HepG2 (cell line): Measurements from ENCODE around the gene KITLG. TPM values are rescaled to one million over a fixed set of nuclear protein-coding genes. Genes with fewer than 3 reads are reported as not detected.

Experiments used
- ARHGAP35 ChIP-seq: sonication (generic); formaldehyde crosslinking; IDR thresholded peaks from 2 replicates; pipeline ENCODE4 v1.9.0; 2022; ENCODE audit warnings: mild to moderate bottlenecking, inconsistent platforms, moderate library complexity, missing genetic modification reagents, borderline replicate concordance
- GZF1 ChIP-seq: sonication (generic); formaldehyde crosslinking; IDR thresholded peaks from 2 replicates; pipeline ENCODE4 v1.5.1; 2020; ENCODE audit warnings: mild to moderate bottlenecking, missing genetic modification reagents
- NBN ChIP-seq: fragments of 450-650 bp; conservative IDR thresholded peaks from 2 replicates; pipeline ENCODE4 v1.6.1; 2017
- ZNF547 ChIP-seq: sonication (generic); formaldehyde crosslinking; IDR thresholded peaks from 2 replicates; pipeline ENCODE4 v1.5.1; 2020; ENCODE audit warnings: mild to moderate bottlenecking, missing genetic modification reagents
- ZNF570 ChIP-seq: sonication (generic); formaldehyde crosslinking; IDR thresholded peaks from 2 replicates; pipeline ENCODE4 v1.4.0; 2020; ENCODE audit warnings: mild to moderate bottlenecking, missing genetic modification reagents, borderline replicate concordance
- polyA plus RNA-seq, 8 experiments: library from polyadenylated mRNA; depleted of rRNA in 3 of 8; stranded (reverse) in 7 of 8; unstranded in 1 of 8; fragments of >200 nt; fragmentation: Illumina TruSeq in 4 of 8; extraction: Trizol in 4 of 8; gene quantifications; 2 replicates each; pipeline versions ENCODE4 v1.2.1 to v1.2.3, GENCODE V29; 2011 to 2016; ENCODE audit warnings: low read depth in 4 of 8, missing spikeins in 1 of 8, mixed read lengths in 1 of 8; ENCODE audit not compliant: insufficient read depth in 1 of 8
- total RNA-seq, 5 experiments: library from RNA; depleted of rRNA; stranded (reverse); fragments of >200 nt; fragmentation: Illumina TruSeq; extraction: Trizol; gene quantifications; 2 replicates each; pipeline ENCODE4 v1.2.3, GENCODE V29; 2016; ENCODE audit warnings: low read depth in 1 of 5
- TF ChIP-seq, protein P1 (sequence below), 2 experiments: fragments of 450-650 bp in 1 of 2; sonication (generic) in 1 of 2; formaldehyde crosslinking in 1 of 2; IDR thresholded peaks; 2 replicates each; pipeline versions ENCODE4 v1.6.1 to v1.8.0; 2016 to 2022; ENCODE audit warnings: antibody characterized with exemption in 1 of 2, mild to moderate bottlenecking in 1 of 2, missing genetic modification reagents in 1 of 2
- TF ChIP-seq, protein P2 (sequence below): IDR thresholded peaks from 2 replicates; pipeline ENCODE4 v1.6.1; 2018; ENCODE audit warnings: missing genetic modification reagents
- TF ChIP-seq, protein P3 (sequence below): sonication (generic); formaldehyde crosslinking; IDR thresholded peaks from 2 replicates; pipeline ENCODE4 v1.8.0; 2022; ENCODE audit warnings: mild to moderate bottlenecking, missing genetic modification reagents

The KITLG gene
- total and polyA plus RNA-seq, 2 of the 13 experiments (the other 11 are each of a cell fraction or from before 2014, with no cell fraction given): 0.66 to 4.3 TPM

DNA sequence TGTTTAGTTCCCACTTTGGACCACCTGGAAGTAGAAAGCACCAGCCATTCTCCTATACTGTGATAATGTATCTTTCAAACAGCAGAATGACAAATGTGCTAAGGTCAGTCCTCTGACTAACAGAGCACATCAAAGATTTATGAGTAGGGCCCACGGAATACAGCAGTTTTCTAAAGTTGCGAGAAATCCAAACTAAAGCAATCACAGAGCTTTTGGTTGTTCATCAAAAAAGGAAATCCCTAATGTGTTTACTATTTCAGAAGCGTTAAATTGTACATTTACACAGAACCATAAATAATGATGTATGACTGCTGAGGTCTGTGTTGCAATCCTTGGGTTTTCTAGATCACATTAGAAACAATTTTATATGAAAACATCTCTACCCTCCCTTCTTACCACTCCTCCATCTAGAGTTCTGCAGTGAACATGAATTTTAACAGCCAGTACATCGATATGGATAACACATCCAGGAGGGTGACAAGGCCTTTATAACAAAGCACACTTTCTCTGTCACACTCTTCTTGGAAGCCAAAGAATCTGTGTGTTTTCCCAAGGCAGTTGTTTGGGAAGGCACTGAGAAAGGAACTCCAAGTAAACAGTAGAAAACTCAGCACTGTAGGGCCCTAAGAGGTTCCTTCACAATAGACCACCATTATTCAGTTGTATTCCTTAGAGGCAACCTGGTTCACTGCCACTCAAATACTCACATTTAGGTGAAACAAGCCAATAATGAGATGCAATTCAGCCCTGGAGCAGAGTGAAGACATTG lies 7.3 kb downstream of the KITLG start (continued):
- TF ChIP-seq, protein P1, sequence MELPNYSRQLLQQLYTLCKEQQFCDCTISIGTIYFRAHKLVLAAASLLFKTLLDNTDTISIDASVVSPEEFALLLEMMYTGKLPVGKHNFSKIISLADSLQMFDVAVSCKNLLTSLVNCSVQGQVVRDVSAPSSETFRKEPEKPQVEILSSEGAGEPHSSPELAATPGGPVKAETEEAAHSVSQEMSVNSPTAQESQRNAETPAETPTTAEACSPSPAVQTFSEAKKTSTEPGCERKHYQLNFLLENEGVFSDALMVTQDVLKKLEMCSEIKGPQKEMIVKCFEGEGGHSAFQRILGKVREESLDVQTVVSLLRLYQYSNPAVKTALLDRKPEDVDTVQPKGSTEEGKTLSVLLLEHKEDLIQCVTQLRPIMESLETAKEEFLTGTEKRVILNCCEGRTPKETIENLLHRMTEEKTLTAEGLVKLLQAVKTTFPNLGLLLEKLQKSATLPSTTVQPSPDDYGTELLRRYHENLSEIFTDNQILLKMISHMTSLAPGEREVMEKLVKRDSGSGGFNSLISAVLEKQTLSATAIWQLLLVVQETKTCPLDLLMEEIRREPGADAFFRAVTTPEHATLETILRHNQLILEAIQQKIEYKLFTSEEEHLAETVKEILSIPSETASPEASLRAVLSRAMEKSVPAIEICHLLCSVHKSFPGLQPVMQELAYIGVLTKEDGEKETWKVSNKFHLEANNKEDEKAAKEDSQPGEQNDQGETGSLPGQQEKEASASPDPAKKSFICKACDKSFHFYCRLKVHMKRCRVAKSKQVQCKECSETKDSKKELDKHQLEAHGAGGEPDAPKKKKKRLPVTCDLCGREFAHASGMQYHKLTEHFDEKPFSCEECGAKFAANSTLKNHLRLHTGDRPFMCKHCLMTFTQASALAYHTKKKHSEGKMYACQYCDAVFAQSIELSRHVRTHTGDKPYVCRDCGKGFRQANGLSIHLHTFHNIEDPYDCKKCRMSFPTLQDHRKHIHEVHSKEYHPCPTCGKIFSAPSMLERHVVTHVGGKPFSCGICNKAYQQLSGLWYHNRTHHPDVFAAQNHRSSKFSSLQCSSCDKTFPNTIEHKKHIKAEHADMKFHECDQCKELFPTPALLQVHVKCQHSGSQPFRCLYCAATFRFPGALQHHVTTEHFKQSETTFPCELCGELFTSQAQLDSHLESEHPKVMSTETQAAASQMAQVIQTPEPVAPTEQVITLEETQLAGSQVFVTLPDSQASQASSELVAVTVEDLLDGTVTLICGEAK (IDR thresholded peaks at IDR 0.05): no peak
- TF ChIP-seq, protein P1 (CRISPR knock-in tag; IDR thresholded peaks at IDR 0.05): no peak
- TF ChIP-seq, protein P2, sequence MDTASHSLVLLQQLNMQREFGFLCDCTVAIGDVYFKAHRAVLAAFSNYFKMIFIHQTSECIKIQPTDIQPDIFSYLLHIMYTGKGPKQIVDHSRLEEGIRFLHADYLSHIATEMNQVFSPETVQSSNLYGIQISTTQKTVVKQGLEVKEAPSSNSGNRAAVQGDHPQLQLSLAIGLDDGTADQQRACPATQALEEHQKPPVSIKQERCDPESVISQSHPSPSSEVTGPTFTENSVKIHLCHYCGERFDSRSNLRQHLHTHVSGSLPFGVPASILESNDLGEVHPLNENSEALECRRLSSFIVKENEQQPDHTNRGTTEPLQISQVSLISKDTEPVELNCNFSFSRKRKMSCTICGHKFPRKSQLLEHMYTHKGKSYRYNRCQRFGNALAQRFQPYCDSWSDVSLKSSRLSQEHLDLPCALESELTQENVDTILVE: no peak
- no peak for TF ChIP-seq NBN
- no peak for TF ChIP-seq ZNF570
- no peak for TF ChIP-seq ARHGAP35 (CRISPR knock-in tag)
- no peak for TF ChIP-seq GZF1
- TF ChIP-seq, protein P3, sequence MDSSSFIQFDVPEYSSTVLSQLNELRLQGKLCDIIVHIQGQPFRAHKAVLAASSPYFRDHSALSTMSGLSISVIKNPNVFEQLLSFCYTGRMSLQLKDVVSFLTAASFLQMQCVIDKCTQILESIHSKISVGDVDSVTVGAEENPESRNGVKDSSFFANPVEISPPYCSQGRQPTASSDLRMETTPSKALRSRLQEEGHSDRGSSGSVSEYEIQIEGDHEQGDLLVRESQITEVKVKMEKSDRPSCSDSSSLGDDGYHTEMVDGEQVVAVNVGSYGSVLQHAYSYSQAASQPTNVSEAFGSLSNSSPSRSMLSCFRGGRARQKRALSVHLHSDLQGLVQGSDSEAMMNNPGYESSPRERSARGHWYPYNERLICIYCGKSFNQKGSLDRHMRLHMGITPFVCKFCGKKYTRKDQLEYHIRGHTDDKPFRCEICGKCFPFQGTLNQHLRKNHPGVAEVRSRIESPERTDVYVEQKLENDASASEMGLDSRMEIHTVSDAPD: no peak
- TF ChIP-seq ZNF547 (CRISPR knock-in tag): no peak
